K562 (cell line): ENCODE measurements around the gene PCDH9.

Source experiments
- HNRNPH1 ChIP-seq: fragments of 200-400 bp; formaldehyde crosslinking; optimal IDR thresholded peaks from 2 replicates; pipeline ENCODE3; 2017; ENCODE audit warnings: low read depth, mild to moderate bottlenecking, low read length, moderate library complexity
- NR1H2 ChIP-seq: sonication (generic); formaldehyde crosslinking; IDR thresholded peaks from 2 replicates; pipeline ENCODE4 v1.4.0; 2020; ENCODE audit warnings: mild to moderate bottlenecking, missing genetic modification reagents
- SAP30 ChIP-seq: fragments of 200-600 bp; sonication (generic); IDR thresholded peaks from 2 replicates; pipeline ENCODE4 v1.6.1; 2012; ENCODE audit warnings: borderline replicate concordance, low read depth, mild to moderate bottlenecking, moderate library complexity, low read length, control low read depth, inconsistent platforms; ENCODE audit not compliant: insufficient read depth, poor library complexity, severe bottlenecking

- TF ChIP-seq SAP30 (no peak), NR1H2 (CRISPR knock-in tag) (no peak), HNRNPH1 (no peak)
Measured at GRCh38 chr13:67033170-67033569, 197.0 kb downstream of the PCDH9 start.
